Liver (tissue), 9 donors: Measurements from ENCODE around the gene NAV2. TPM values are rescaled to one million over a fixed set of nuclear protein-coding genes. Genes with fewer than 3 reads are reported as not detected.

Experiments
- DNase-seq: peaks from one replicate; pipeline ENCODE4 v3.0.0-alpha.2; 2017; ENCODE audit warnings: low spot score
- H3K27ac ChIP-seq, 2 donors: one replicate each; pipeline ENCODE4 v1.7.0; 2013; ENCODE audit warnings: inconsistent platforms in 2 of 2, low read length in 2 of 2, control low read depth in 1 of 2, low read depth in 1 of 2, mild to moderate bottlenecking in 1 of 2
- H3K27me3 ChIP-seq, 4 donors: one replicate each; pipeline versions ENCODE4 v1.6.1 to v1.7.0; 2013; ENCODE audit warnings: low read length in 3 of 4, inconsistent platforms in 1 of 4, mild to moderate bottlenecking in 1 of 4, moderate library complexity in 1 of 4; ENCODE audit not compliant: control insufficient read depth in 4 of 4, insufficient read depth in 4 of 4
- H3K36me3 ChIP-seq, 4 donors: one replicate each; pipeline versions ENCODE4 v1.6.1 to v1.7.0; 2013; ENCODE audit warnings: low read length in 3 of 4, mild to moderate bottlenecking in 3 of 4, low read depth in 1 of 4, moderate library complexity in 1 of 4; ENCODE audit not compliant: control insufficient read depth in 4 of 4, insufficient read depth in 3 of 4
- H3K4me1 ChIP-seq, 4 donors: one replicate each; pipeline versions ENCODE4 v1.6.1 to v1.7.0; 2013; ENCODE audit warnings: low read length in 3 of 4, mild to moderate bottlenecking in 3 of 4, moderate library complexity in 1 of 4; ENCODE audit not compliant: control insufficient read depth in 4 of 4, insufficient read depth in 4 of 4
- H3K4me3 ChIP-seq, 3 donors: one replicate each; pipeline versions ENCODE4 v1.6.1 to v1.7.0; 2013; ENCODE audit warnings: low read length in 3 of 3, control low read depth in 1 of 3, low read depth in 1 of 3, mild to moderate bottlenecking in 1 of 3
- H3K9ac ChIP-seq, 2 donors: one replicate each; pipeline ENCODE4 v1.7.0; 2013; ENCODE audit warnings: low read length in 2 of 2, mild to moderate bottlenecking in 2 of 2, moderate library complexity in 2 of 2, control low read depth in 1 of 2, low read depth in 1 of 2
- H3K9me3 ChIP-seq, 4 donors: one replicate each; pipeline versions ENCODE4 v1.6.1 to v1.7.0; 2013; ENCODE audit warnings: low read length in 3 of 4; ENCODE audit not compliant: control insufficient read depth in 4 of 4
- ATF3 ChIP-seq: IDR thresholded peaks from 2 replicates; pipeline ENCODE4 v1.6.1; 2016; ENCODE audit warnings: antibody characterized with exemption
- CTCF ChIP-seq: fragments of 150-350 bp; IDR thresholded peaks from 2 replicates; pipeline ENCODE4 v1.5.1; 2017; ENCODE audit warnings: improper control_type of control experiment, low read depth, low read length; ENCODE audit not compliant: missing input control
- EGR1 ChIP-seq, 2 donors: IDR thresholded peaks; 2 replicates each; pipeline ENCODE4 v1.6.1; 2016 to 2018; ENCODE audit warnings: antibody characterized with exemption in 2 of 2, low read depth in 2 of 2
- FOXA1 ChIP-seq: IDR thresholded peaks from 2 replicates; pipeline ENCODE4 v1.6.1; 2016; ENCODE audit warnings: antibody characterized with exemption
- FOXA2 ChIP-seq: IDR thresholded peaks from 2 replicates; pipeline ENCODE4 v1.6.1; 2016; ENCODE audit warnings: antibody characterized with exemption
- GABPA ChIP-seq, 2 donors: IDR thresholded peaks in 1 of 2; conservative IDR thresholded peaks in 1 of 2; 2 replicates each; pipeline ENCODE4 v1.6.1; 2016; ENCODE audit warnings: antibody characterized with exemption in 2 of 2, mild to moderate bottlenecking in 1 of 2, moderate library complexity in 1 of 2
- HNF4A ChIP-seq, 2 donors: conservative IDR thresholded peaks; 2 replicates each; pipeline ENCODE4 v1.6.1; 2016; ENCODE audit warnings: antibody characterized with exemption in 2 of 2, mild to moderate bottlenecking in 2 of 2
- HNF4G ChIP-seq: IDR thresholded peaks from 2 replicates; pipeline ENCODE4 v1.6.1; 2016; ENCODE audit warnings: antibody characterized with exemption
- JUND ChIP-seq, 2 donors: IDR thresholded peaks; 2 replicates each; pipeline ENCODE4 v1.6.1; 2016; ENCODE audit warnings: antibody characterized with exemption in 2 of 2
- MAX ChIP-seq: IDR thresholded peaks from 2 replicates; pipeline ENCODE4 v1.6.1; 2016; ENCODE audit warnings: antibody characterized with exemption
- NR2F2 ChIP-seq: IDR thresholded peaks from 2 replicates; pipeline ENCODE4 v1.6.1; 2016; ENCODE audit warnings: antibody characterized with exemption
- RAD21 ChIP-seq, 2 donors: IDR thresholded peaks; 2 replicates each; pipeline ENCODE4 v1.6.1; 2016; ENCODE audit warnings: antibody characterized with exemption in 2 of 2, mild to moderate bottlenecking in 2 of 2
- REST ChIP-seq: IDR thresholded peaks from 2 replicates; pipeline ENCODE4 v1.6.1; 2016; ENCODE audit warnings: antibody characterized with exemption, mild to moderate bottlenecking
- RXRA ChIP-seq, 2 donors: IDR thresholded peaks; 2 replicates each; pipeline ENCODE4 v1.6.1; 2017 to 2018; ENCODE audit warnings: antibody characterized with exemption in 2 of 2, mild to moderate bottlenecking in 1 of 2
- SP1 ChIP-seq: IDR thresholded peaks from 2 replicates; pipeline ENCODE4 v1.6.1; 2018; ENCODE audit warnings: antibody characterized with exemption, mild to moderate bottlenecking
- TAF1 ChIP-seq: conservative IDR thresholded peaks from 2 replicates; pipeline ENCODE4 v1.6.1; 2016; ENCODE audit warnings: antibody characterized with exemption, mild to moderate bottlenecking
- YY1 ChIP-seq: IDR thresholded peaks from 2 replicates; pipeline ENCODE4 v1.6.1; 2016; ENCODE audit warnings: antibody characterized with exemption, mild to moderate bottlenecking
- ZBTB33 ChIP-seq: IDR thresholded peaks from 2 replicates; pipeline ENCODE4 v1.6.1; 2016; ENCODE audit warnings: antibody characterized with exemption
- WGBS: extraction: QIAGEN DNeasy Blood & Tissue Kit; methylation state at CpG from one replicate; pipeline ENCODE4 v1.1.7; 2013; 5-methylcytosine and 5-hydroxymethylcytosine counted together
- polyA plus RNA-seq, 2 donors: library from polyadenylated mRNA; stranded (reverse) in 1 of 2; unstranded in 1 of 2; fragments of 200-250 nt in 1 of 2; fragments of >200 nt in 1 of 2; fragmentation: Nextera tagmentation in 1 of 2; extraction: Ambion mirVana in 1 of 2; gene quantifications; one replicate each; pipeline versions ENCODE4 v1.2.1 to v1.2.3, GENCODE V29; 2013 to 2015
- total RNA-seq, 2 donors: library from RNA; depleted of rRNA; stranded (reverse); fragments of >200 nt; gene quantifications; one replicate each; pipeline ENCODE4 v1.2.3, GENCODE V29; 2014
- donor health status: healthy.
- donor health status: healthy.
- donor health status: healthy.
- donor health status: healthy.
- donor health status: healthy.

Gene NAV2
- total and polyA plus RNA-seq, 4 donors = 6.3 to 20.5 (median 11.6) TPM

GRCh38 chr11:19891022-19891421 lies 178.4 kb downstream of the NAV2 start:
- Histone ChIP-seq H3K4me1 (no peaks in the 10 kb centered on the region), H3K9ac (no peak overlapping the region), H3K27ac (no peak overlapping the region), H3K36me3 (peaks cover 2 to 9% (median 3%) of the 10 kb centered on the region in 4 donors), H3K9me3 (no peaks in the 10 kb centered on the region), H3K27me3 (no peaks in the 10 kb centered on the region), H3K4me3 (no peak overlapping the region)
- TF ChIP-seq JUND (IDR thresholded peaks at IDR 0.05) (no peak), MAX (no peak), SP1 (no peak), HNF4G (no peak), EGR1 (IDR thresholded peaks at IDR 0.05; ENCODE audit: low read depth in 2 of 2) (no peak), TAF1 (no peak), RAD21 (IDR thresholded peaks at IDR 0.05) (no peak), ZBTB33 (no peak), YY1 (no peak), HNF4A (conservative IDR thresholded peaks at IDR 0.05) (no peak), REST (no peak)
- DNase-seq = no peak

GRCh38 chr11:19892387-19892786 lies 179.8 kb downstream of the NAV2 start:
- no peaks in the 10 kb centered on the region for H3K27me3 ChIP-seq
- no peak overlapping the region for H3K27ac ChIP-seq
- 97% methylated on average over 11 of the region's 11 CpGs for WGBS
- TF ChIP-seq ZBTB33 (no peak), FOXA1 (no peak), TAF1 (no peak), SP1 (no peak), FOXA2 (no peak), REST (no peak), CTCF (no peak), RXRA (IDR thresholded peaks at IDR 0.05) (no peak), EGR1 (IDR thresholded peaks at IDR 0.05; ENCODE audit: low read depth in 2 of 2) (no peak), GABPA (IDR thresholded peaks at IDR 0.05 in 1 of 2, conservative IDR thresholded peaks at IDR 0.05 in 1 of 2) (no peak), RAD21 (IDR thresholded peaks at IDR 0.05) (no peak), HNF4A (conservative IDR thresholded peaks at IDR 0.05) (no peak), MAX (no peak), HNF4G (no peak), YY1 (no peak), ATF3 (no peak), JUND (IDR thresholded peaks at IDR 0.05) (no peak), NR2F2 (no peak)
- H3K4me3 ChIP-seq = no peak overlapping the region
- H3K9ac ChIP-seq = no peak overlapping the region
- H3K4me1 ChIP-seq = no peaks in the 10 kb centered on the region
- peaks cover 0 to 9% (median 3%) of the 10 kb centered on the region in 4 donors for H3K36me3 ChIP-seq
- no peaks in the 10 kb centered on the region for H3K9me3 ChIP-seq
- DNase-seq = no peak
